ENCODE measurements around the gene GDF11. TPM values are rescaled to one million over a fixed set of nuclear protein-coding genes. Genes with fewer than 3 reads are reported as not detected.

GDF11 gene
- total and polyA plus RNA-seq, 2 of the 4 experiments (the other 2 are of a cell fraction), result 2.7 to 12.9 TPM

DNA sequence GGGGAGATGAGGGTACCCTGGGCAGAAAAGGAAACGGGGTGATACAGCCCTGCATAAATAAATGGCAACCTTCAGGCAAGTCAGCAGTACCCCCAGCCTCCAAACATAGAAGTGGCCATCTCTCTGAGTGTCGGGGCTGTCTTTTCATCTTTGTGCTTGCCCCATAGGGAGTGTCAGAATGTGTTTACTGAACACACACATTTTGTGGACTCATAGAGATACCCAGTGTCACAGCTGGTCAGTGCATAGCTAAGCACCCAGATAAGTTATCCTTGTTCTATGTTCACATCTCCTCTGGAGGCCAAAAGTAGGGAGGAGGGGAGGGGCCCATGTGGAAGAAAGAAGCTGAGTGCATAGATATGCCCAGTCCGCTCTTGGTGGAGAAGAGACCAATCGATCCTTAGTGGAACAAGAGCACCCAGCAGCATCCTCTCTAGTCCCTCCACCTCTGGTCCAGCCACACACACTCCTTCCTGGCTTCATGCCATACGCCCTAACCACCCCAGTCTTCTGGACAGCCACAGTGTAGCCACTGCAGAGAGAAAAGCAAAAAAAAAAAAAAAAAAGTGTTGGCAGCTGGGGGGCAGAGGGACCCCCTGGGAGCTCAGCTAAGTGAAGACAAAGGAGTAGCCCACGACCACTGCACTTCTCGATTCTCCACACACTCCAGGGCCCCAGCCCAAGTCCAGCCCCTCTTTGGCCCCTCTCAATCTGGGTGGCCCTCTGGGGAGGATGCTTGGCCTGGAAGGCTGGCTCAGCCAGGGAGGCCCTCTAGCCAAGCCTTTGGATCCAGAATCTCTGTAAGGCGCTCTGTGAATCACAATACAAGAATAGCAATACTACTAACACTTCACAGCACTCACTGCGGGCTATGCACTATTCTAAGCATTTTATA lies 37.9 kb upstream of the GDF11 start:
- H4K91ac ChIP-seq (ENCODE audit: insufficient read depth, low read depth, low read length), result no peak overlapping the region
- no peak overlapping the region for H3K4me2 ChIP-seq (ENCODE audit: low read depth, low read length)
- no peak overlapping the region for H3K56ac ChIP-seq (ENCODE audit: extremely low read depth, insufficient read depth, low read length)
- H3K9ac ChIP-seq (ENCODE audit: low read depth, low read length), result no peak overlapping the region
- H2AK9ac ChIP-seq (replicated peaks; ENCODE audit: low read depth, low read length, poor library complexity), result no peak overlapping the region
- dilution Hi-C loops (cut with HindIII; ENCODE audit: low sequenced_read_pairs, unreplicated experiment), result no loop called here
- intact Hi-C loops (cut with micrococcal nuclease), result no loop called here
- H4K8ac ChIP-seq (ENCODE audit: low read depth in 2 of 2, low read length in 2 of 2), result no peak overlapping the region
- H2BK20ac ChIP-seq (ENCODE audit: low read depth, low read length), result no peak overlapping the region
- no peak overlapping the region for H2AFZ ChIP-seq (replicated peaks; ENCODE audit: low read length, poor library complexity)
- H3K4me3 ChIP-seq (ENCODE audit: insufficient read depth, low read depth, low read length), result no peak overlapping the region
- H4K5ac ChIP-seq (ENCODE audit: low read depth, low read length), result no peak overlapping the region
- ChIA-PET POLR2A (ENCODE audit: unreplicated experiment) (no interaction called here), CTCF (interaction anchor here (0.6 to 1.2 kb wide), 2 partner anchors 8 to 29 kb away, joined by 3 read pairs; no protein-coding TSS in a partner anchor)
- DNase-seq, result no peak
- no peaks in the 10 kb centered on the region for H3K79me1 ChIP-seq (ENCODE audit: low read depth in 1 of 2, low read length in 2 of 2)
- no peaks in the 10 kb centered on the region for H4K20me1 ChIP-seq (ENCODE audit: insufficient read depth, low read length)
- H3K27me3 ChIP-seq (ENCODE audit: control insufficient read depth, insufficient read depth, low read length), result peaks cover 25% of the 10 kb centered on the region
- H3K27ac ChIP-seq (ENCODE audit: insufficient read depth, low read length), result no peak overlapping the region
- H2BK120ac ChIP-seq (ENCODE audit: low read depth, low read length), result no peak overlapping the region
- TF ChIP-seq RCOR1 (IDR thresholded peaks at IDR 0.05; ENCODE audit: insufficient replicate concordance, low read length) (no peak), MAZ (IDR thresholded peaks at IDR 0.05; ENCODE audit: borderline replicate concordance, low read depth, low read length) (no peak), USF2 (IDR thresholded peaks at IDR 0.05; ENCODE audit: low read depth, low read length) (no peak), FOS (IDR thresholded peaks at IDR 0.05; ENCODE audit: low read depth, low read length) (no peak), POLR2A (IDR thresholded peaks at IDR 0.05; ENCODE audit: low read depth, low read length) (no peak), RFX5 (IDR thresholded peaks at IDR 0.05; ENCODE audit: low read depth, low read length) (no peak), SMC3 (IDR thresholded peaks at IDR 0.05; ENCODE audit: low read depth, low read length) (no peak), CHD1 (IDR thresholded peaks at IDR 0.05; ENCODE audit: low read depth, low read length) (no peak), BHLHE40 (IDR thresholded peaks at IDR 0.05; ENCODE audit: low read depth, low read length) (no peak), RAD21 (IDR thresholded peaks at IDR 0.05; ENCODE audit: low read length) (no peak), MAFK (IDR thresholded peaks at IDR 0.05; ENCODE audit: low read depth, low read length) (no peak), CEBPB (IDR thresholded peaks at IDR 0.05; ENCODE audit: low read depth, low read length) (no peak), NFE2L2 (IDR thresholded peaks at IDR 0.05; ENCODE audit: low read depth, low read length) (no peak)
- TF ChIP-seq, protein P1, sequence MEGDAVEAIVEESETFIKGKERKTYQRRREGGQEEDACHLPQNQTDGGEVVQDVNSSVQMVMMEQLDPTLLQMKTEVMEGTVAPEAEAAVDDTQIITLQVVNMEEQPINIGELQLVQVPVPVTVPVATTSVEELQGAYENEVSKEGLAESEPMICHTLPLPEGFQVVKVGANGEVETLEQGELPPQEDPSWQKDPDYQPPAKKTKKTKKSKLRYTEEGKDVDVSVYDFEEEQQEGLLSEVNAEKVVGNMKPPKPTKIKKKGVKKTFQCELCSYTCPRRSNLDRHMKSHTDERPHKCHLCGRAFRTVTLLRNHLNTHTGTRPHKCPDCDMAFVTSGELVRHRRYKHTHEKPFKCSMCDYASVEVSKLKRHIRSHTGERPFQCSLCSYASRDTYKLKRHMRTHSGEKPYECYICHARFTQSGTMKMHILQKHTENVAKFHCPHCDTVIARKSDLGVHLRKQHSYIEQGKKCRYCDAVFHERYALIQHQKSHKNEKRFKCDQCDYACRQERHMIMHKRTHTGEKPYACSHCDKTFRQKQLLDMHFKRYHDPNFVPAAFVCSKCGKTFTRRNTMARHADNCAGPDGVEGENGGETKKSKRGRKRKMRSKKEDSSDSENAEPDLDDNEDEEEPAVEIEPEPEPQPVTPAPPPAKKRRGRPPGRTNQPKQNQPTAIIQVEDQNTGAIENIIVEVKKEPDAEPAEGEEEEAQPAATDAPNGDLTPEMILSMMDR (conservative IDR thresholded peaks at IDR 0.05; ENCODE audit: low read depth, low read length), result no peak
- TF ChIP-seq, protein P2, sequence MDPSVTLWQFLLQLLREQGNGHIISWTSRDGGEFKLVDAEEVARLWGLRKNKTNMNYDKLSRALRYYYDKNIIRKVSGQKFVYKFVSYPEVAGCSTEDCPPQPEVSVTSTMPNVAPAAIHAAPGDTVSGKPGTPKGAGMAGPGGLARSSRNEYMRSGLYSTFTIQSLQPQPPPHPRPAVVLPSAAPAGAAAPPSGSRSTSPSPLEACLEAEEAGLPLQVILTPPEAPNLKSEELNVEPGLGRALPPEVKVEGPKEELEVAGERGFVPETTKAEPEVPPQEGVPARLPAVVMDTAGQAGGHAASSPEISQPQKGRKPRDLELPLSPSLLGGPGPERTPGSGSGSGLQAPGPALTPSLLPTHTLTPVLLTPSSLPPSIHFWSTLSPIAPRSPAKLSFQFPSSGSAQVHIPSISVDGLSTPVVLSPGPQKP (IDR thresholded peaks at IDR 0.05; ENCODE audit: borderline replicate concordance, low read depth, low read length), result no peak
- H3K4ac ChIP-seq (ENCODE audit: low read depth, low read length), result no peak overlapping the region
- no peak overlapping the region for H2BK5ac ChIP-seq (ENCODE audit: low read depth, low read length, poor library complexity, severe bottlenecking)
- no peak overlapping the region for H2AK5ac ChIP-seq (ENCODE audit: low read depth, low read length)
- H3K18ac ChIP-seq (ENCODE audit: low read depth, low read length), result no peak overlapping the region
- ATAC-seq (ENCODE audit: low read depth), result no peak
- H3K9me1 ChIP-seq (ENCODE audit: insufficient read depth, low read length), result no peaks in the 10 kb centered on the region; the same call in 1 of the 2 replicates
- no peaks in the 10 kb centered on the region for H3K36me3 ChIP-seq (ENCODE audit: control insufficient read depth, insufficient read depth, low read length)
- H2BK15ac ChIP-seq (ENCODE audit: low read depth, low read length), result no peak overlapping the region
- no peak overlapping the region for H3K23ac ChIP-seq (ENCODE audit: low read depth, low read length)
- in situ Hi-C loops (cut with MboI; ENCODE audit: low sequenced_read_pairs), result no loop called here
- H3K14ac ChIP-seq (replicated peaks; ENCODE audit: low read depth, low read length), result no peak overlapping the region
- H3K4me1 ChIP-seq (ENCODE audit: control insufficient read depth, insufficient read depth, low read length), result peaks cover 4% of the 10 kb centered on the region; the same call in 1 of the 2 replicates
- no TSS peak for BruUV-seq (replicated peaks)
- no peaks in the 10 kb centered on the region for H3K9me3 ChIP-seq (ENCODE audit: control insufficient read depth, insufficient read depth, low read length)
- 80% methylated on average over 1 of the region's 9 CpGs; no CpG with 5 or more reads in 1 of the 2 experiments for WGBS, 2 experiments (ENCODE audit: extremely low coverage in 2 of 2, insufficient read length in 1 of 2)

Data from IMR-90 (cell line).